Osteoblast (primary cell): Measurements from ENCODE around the gene CDC14A. TPM values are rescaled to one million over a fixed set of nuclear protein-coding genes. Genes with fewer than 3 reads are reported as not detected.

ENCODE experiments used
- DNase-seq: peaks from one replicate; pipeline ENCODE4 v3.0.0; 2011; ENCODE audit warnings: low spot score, mixed read lengths; ENCODE audit not compliant: insufficient read length; ENCODE audit errors: missing footprints
- H2AFZ ChIP-seq: 2 replicates; pipeline ENCODE4 v1.6.0; 2011; ENCODE audit warnings: mild to moderate bottlenecking, low read length
- H3K27ac ChIP-seq: 2 replicates; pipeline ENCODE4 v1.5.1; 2011; ENCODE audit warnings: mild to moderate bottlenecking, low read depth, low read length, moderate library complexity
- H3K27me3 ChIP-seq: 2 replicates; pipeline ENCODE4 v1.6.0; 2012; ENCODE audit warnings: mild to moderate bottlenecking, control low read depth, inconsistent platforms, low read length, moderate library complexity; ENCODE audit not compliant: insufficient read depth
- H3K36me3 ChIP-seq: 2 replicates; pipeline ENCODE4 v1.5.1; 2011; ENCODE audit warnings: mild to moderate bottlenecking, low read length, control low read depth, moderate library complexity; ENCODE audit not compliant: insufficient read depth
- H3K4me1 ChIP-seq: 2 replicates; pipeline ENCODE4 v1.5.1; 2011; ENCODE audit warnings: mild to moderate bottlenecking, low read length, control low read depth, moderate library complexity; ENCODE audit not compliant: insufficient read depth
- H3K4me2 ChIP-seq: 2 replicates; pipeline ENCODE4 v1.6.0; 2011; ENCODE audit warnings: mild to moderate bottlenecking, low read length; ENCODE audit not compliant: insufficient read depth
- H3K4me3 ChIP-seq: fragments of 200-600 bp; sonication (generic); 3 replicates; pipeline ENCODE4 v1.5.1; 2012; ENCODE audit warnings: mild to moderate bottlenecking, low read length, inconsistent platforms; ENCODE audit not compliant: insufficient read depth
- H3K79me2 ChIP-seq: 2 replicates; pipeline ENCODE4 v1.6.0; 2012; ENCODE audit warnings: mild to moderate bottlenecking, low read length, control low read depth, inconsistent platforms; ENCODE audit not compliant: insufficient read depth
- H3K9me3 ChIP-seq: 2 replicates; pipeline ENCODE4 v1.5.1; 2011; ENCODE audit warnings: low read depth, low read length, control low read depth
- H4K20me1 ChIP-seq: 2 replicates; pipeline ENCODE4 v1.6.0; 2012; ENCODE audit warnings: mild to moderate bottlenecking, low read length, control low read depth; ENCODE audit not compliant: insufficient read depth
- CTCF ChIP-seq: IDR thresholded peaks from 2 replicates; pipeline ENCODE4 v1.5.1; 2011; ENCODE audit warnings: mild to moderate bottlenecking, low read depth, low read length, moderate library complexity; ENCODE audit errors: extremely low read depth
- total RNA-seq: library from RNA; depleted of rRNA; stranded (reverse); fragments of >200 nt; gene quantifications from 2 replicates; pipeline ENCODE4 v1.2.3, GENCODE V29; 2012

Gene CDC14A
- total RNA-seq, 1 donor = 6.9 TPM

- H3K27me3 ChIP-seq = peaks cover 14% of the 10 kb centered on the region
- no peaks in the 10 kb centered on the region for H4K20me1 ChIP-seq
- H3K4me2 ChIP-seq = no peak overlapping the region
Observed at GRCh38 chr1:100535264-100535663, 183.0 kb downstream of the CDC14A start.

GRCh38 chr1:100536031-100536430 lies 183.7 kb downstream of the CDC14A start:
- no peaks in the 10 kb centered on the region for H3K36me3 ChIP-seq
- H2AFZ ChIP-seq = no peak overlapping the region
- DNase-seq = no peak
- no peak overlapping the region for H3K27ac ChIP-seq
- no peak for TF ChIP-seq CTCF
- peaks cover 18% of the 10 kb centered on the region for H3K4me1 ChIP-seq
- H3K4me2 ChIP-seq = no peak overlapping the region
- no peaks in the 10 kb centered on the region for H3K79me2 ChIP-seq
- H3K27me3 ChIP-seq = peaks cover 17% of the 10 kb centered on the region
- H3K9me3 ChIP-seq = no peaks in the 10 kb centered on the region
- H3K4me3 ChIP-seq = no peak overlapping the region
- no peaks in the 10 kb centered on the region for H4K20me1 ChIP-seq

More at GRCh38 chr1:100535264-100535663, 183.0 kb downstream of the CDC14A start:
- TF ChIP-seq CTCF = no peak
- no peaks in the 10 kb centered on the region for H3K36me3 ChIP-seq
- no peak overlapping the region for H2AFZ ChIP-seq
- no peaks in the 10 kb centered on the region for H3K79me2 ChIP-seq
- H3K9me3 ChIP-seq = no peaks in the 10 kb centered on the region
- H3K27ac ChIP-seq = no peak overlapping the region
- H3K4me3 ChIP-seq = no peak overlapping the region
- H3K4me1 ChIP-seq = peaks cover 26% of the 10 kb centered on the region
- no peak for DNase-seq

GRCh38 chr1:100538913-100539835 lies 186.9 kb downstream of the CDC14A start:
- Histone ChIP-seq H3K36me3 (no peaks in the 10 kb centered on the region), H3K27me3 (peaks cover 17% of the 10 kb centered on the region), H3K4me1 (peaks cover 11% of the 10 kb centered on the region), H3K4me3 (peak overlapping the region; percentile 65), H3K4me2 (peak overlapping the region; percentile 85), H3K79me2 (no peaks in the 10 kb centered on the region), H2AFZ (peak overlapping the region; percentile 80), H3K9me3 (no peaks in the 10 kb centered on the region), H4K20me1 (no peaks in the 10 kb centered on the region), H3K27ac (no peak overlapping the region)
- peak; percentile 90 for DNase-seq
- TF ChIP-seq CTCF = peak; percentile 8

- no peaks in the 10 kb centered on the region for H3K36me3 ChIP-seq
- peaks cover 17% of the 10 kb centered on the region for H3K27me3 ChIP-seq
- H2AFZ ChIP-seq = peak overlapping the region; percentile 80
- H3K27ac ChIP-seq = no peak overlapping the region
- H3K4me1 ChIP-seq = peaks cover 5% of the 10 kb centered on the region
- TF ChIP-seq CTCF = no peak
- no peaks in the 10 kb centered on the region for H4K20me1 ChIP-seq
- H3K79me2 ChIP-seq = no peaks in the 10 kb centered on the region
- H3K4me2 ChIP-seq = peak overlapping the region; percentile 85
- peak; percentile 89 for DNase-seq
- H3K9me3 ChIP-seq = no peaks in the 10 kb centered on the region
- H3K4me3 ChIP-seq = peak overlapping the region; percentile 65
Observed at GRCh38 chr1:100539836-100540536, 187.7 kb downstream of the CDC14A start.
